Keratinocyte (primary cell): ENCODE data around the gene ACVR1.

Source experiments
- CTCF ChIP-seq, 3 experiments: IDR thresholded peaks in 1 of 3; conservative IDR thresholded peaks in 1 of 3; optimal IDR thresholded peaks in 1 of 3; 2 replicates in 2 of 3; 3 replicates in 1 of 3; pipeline versions ENCODE3 to v1.5.1; 2011; ENCODE audit warnings: low read length in 3 of 3, mild to moderate bottlenecking in 3 of 3, moderate library complexity in 2 of 3, control low read depth in 1 of 3, inconsistent platforms in 1 of 3; ENCODE audit not compliant: insufficient read depth in 2 of 3; ENCODE audit errors: extremely low read depth in 1 of 3
- EZH2 ChIP-seq: IDR thresholded peaks from one replicate; pipeline ENCODE4 v1.6.1; 2012; ENCODE audit warnings: inconsistent platforms, mild to moderate bottlenecking, low read length, moderate library complexity

GRCh38 chr2:157691695-157692094, 184.4 kb downstream of the ACVR1 start:
- TF ChIP-seq CTCF (optimal IDR thresholded peaks at IDR 0.05 in 1 of 3, IDR thresholded peaks at IDR 0.05 in 1 of 3, conservative IDR thresholded peaks at IDR 0.05 in 1 of 3; ENCODE audit: extremely low read depth in 1 of 3, insufficient read depth in 2 of 3, low read length in 3 of 3) (no peak), EZH2 (no peak)
